GM23338 (cell line): Measurements from ENCODE around the gene RAMACL. TPM values are rescaled to one million over a fixed set of nuclear protein-coding genes. Genes with fewer than 3 reads are reported as not detected.

Source experiments
- ATAC-seq: fragments of 200-7000 bp; cut with Tn5 transposase; 3 replicates; pipeline ENCODE4 v1.9.1; 2020
- DNase-seq: peaks from one replicate; pipeline ENCODE4 v3.0.0-alpha.2; 2015; ENCODE audit warnings: low spot score
- H2AFZ ChIP-seq: fragments of 200-600 bp; sonication (generic); 2 replicates; pipeline ENCODE4 v1.8.0; 2016; ENCODE audit warnings: antibody characterized with exemption, mild to moderate bottlenecking, moderate library complexity
- H3F3A ChIP-seq: fragments of 200-600 bp; sonication (generic); replicated peaks from 2 replicates; pipeline ENCODE4 v1.8.0; 2017; ENCODE audit warnings: antibody characterized with exemption, mixed run types, low read depth
- H3K27ac ChIP-seq: fragments of 200-600 bp; sonication (generic); 2 replicates; pipeline ENCODE4 v1.6.1; 2016; ENCODE audit warnings: low read depth
- H3K27me3 ChIP-seq: fragments of 200-600 bp; sonication (generic); 2 replicates; pipeline ENCODE4 v1.8.0; 2016; ENCODE audit warnings: mild to moderate bottlenecking, mixed run types, moderate library complexity; ENCODE audit not compliant: insufficient read depth
- H3K36me3 ChIP-seq: fragments of 200-600 bp; sonication (generic); 2 replicates; pipeline ENCODE4 v1.8.0; 2016; ENCODE audit warnings: mild to moderate bottlenecking; ENCODE audit not compliant: insufficient read depth
- H3K4me1 ChIP-seq: fragments of 200-600 bp; sonication (generic); 2 replicates; pipeline ENCODE4 v1.8.0; 2016; ENCODE audit warnings: mild to moderate bottlenecking, moderate library complexity; ENCODE audit not compliant: insufficient read depth
- H3K4me2 ChIP-seq: fragments of 200-600 bp; sonication (generic); 2 replicates; pipeline ENCODE4 v1.7.1; 2017; ENCODE audit warnings: mixed run types
- H3K4me3 ChIP-seq: fragments of 200-600 bp; sonication (generic); 2 replicates; pipeline ENCODE4 v1.6.1; 2016; ENCODE audit warnings: mixed run types
- H3K79me2 ChIP-seq: fragments of 200-600 bp; sonication (generic); replicated peaks from 2 replicates; pipeline ENCODE4 v1.8.0; 2017; ENCODE audit warnings: mild to moderate bottlenecking; ENCODE audit not compliant: insufficient read depth
- H3K9me2 ChIP-seq: fragments of 200-600 bp; sonication (generic); 2 replicates; pipeline ENCODE4 v1.8.0; 2017; ENCODE audit not compliant: insufficient read depth
- H4K20me1 ChIP-seq: fragments of 200-600 bp; sonication (generic); replicated peaks from 2 replicates; pipeline ENCODE4 v1.8.0; 2017; ENCODE audit warnings: mild to moderate bottlenecking; ENCODE audit not compliant: insufficient read depth
- H3K27ac Mint-ChIP-seq: 2 replicates; pipeline ENCODE4 v1.8.0; 2020; ENCODE audit warnings: inconsistent platforms, mild to moderate bottlenecking, moderate library complexity, mixed read lengths
- H3K27me3 Mint-ChIP-seq: 3 replicates; pipeline ENCODE4 v1.8.0; 2022; ENCODE audit warnings: low read depth, mild to moderate bottlenecking, moderate library complexity, mixed read lengths, inconsistent platforms; ENCODE audit not compliant: insufficient read depth, poor library complexity
- H3K36me3 Mint-ChIP-seq: 3 replicates; pipeline ENCODE4 v1.8.0; 2021; ENCODE audit warnings: low read depth, mild to moderate bottlenecking, inconsistent platforms, moderate library complexity, mixed read lengths
- H3K4me1 Mint-ChIP-seq: 3 replicates; pipeline ENCODE4 v1.8.0; 2020; ENCODE audit warnings: mild to moderate bottlenecking, inconsistent platforms, mixed read lengths
- H3K4me3 Mint-ChIP-seq: 3 replicates; pipeline ENCODE4 v1.8.0; 2021; ENCODE audit warnings: moderate library complexity, mild to moderate bottlenecking, inconsistent platforms, mixed read lengths
- H3K9me3 Mint-ChIP-seq: 3 replicates; pipeline ENCODE4 v1.8.0; 2020; ENCODE audit warnings: moderate library complexity, mild to moderate bottlenecking, inconsistent platforms, mixed read lengths
- CREB1 ChIP-seq: fragments of 250-450 bp; sonication (Bioruptor Pico); IDR thresholded peaks from 2 replicates; pipeline ENCODE4 v1.5.0; 2020; ENCODE audit warnings: low read depth, mild to moderate bottlenecking, moderate library complexity
- CTCF ChIP-seq, 2 experiments: fragments of 200-600 bp in 1 of 2; sonication (generic) in 1 of 2; conservative IDR thresholded peaks; 2 replicates each; pipeline versions ENCODE4 v1.5.1 to v1.6.1; 2016 to 2017; ENCODE audit warnings: antibody characterized with exemption in 2 of 2, low read depth in 2 of 2, mild to moderate bottlenecking in 2 of 2, moderate library complexity in 1 of 2
- ETS1 ChIP-seq: IDR thresholded peaks from 2 replicates; pipeline ENCODE4 v1.6.1; 2016; ENCODE audit warnings: antibody characterized with exemption
- EZH2 ChIP-seq: fragments of 200-600 bp; sonication (generic); IDR thresholded peaks from one replicate; pipeline ENCODE4 v1.8.0; 2017; ENCODE audit warnings: antibody characterized with exemption, mild to moderate bottlenecking, low read depth; ENCODE audit not compliant: unreplicated experiment
- EZH2phosphoT487 ChIP-seq: fragments of 200-600 bp; sonication (generic); IDR thresholded peaks from one replicate; pipeline ENCODE4 v1.8.1; 2018; ENCODE audit warnings: antibody characterized with exemption; ENCODE audit not compliant: unreplicated experiment
- JUNB ChIP-seq: IDR thresholded peaks from one replicate; pipeline ENCODE4 v1.6.1; 2016; ENCODE audit warnings: antibody characterized with exemption; ENCODE audit not compliant: unreplicated experiment
- NANOG ChIP-seq: IDR thresholded peaks from 2 replicates; pipeline ENCODE4 v1.6.1; 2016; ENCODE audit warnings: antibody characterized with exemption, borderline replicate concordance
- POLR2AphosphoS5 ChIP-seq: IDR thresholded peaks from 2 replicates; pipeline ENCODE4 v1.6.1; 2016; ENCODE audit warnings: antibody characterized with exemption, low read depth
- REST ChIP-seq: IDR thresholded peaks from one replicate; pipeline ENCODE4 v1.6.1; 2018; ENCODE audit warnings: antibody characterized with exemption; ENCODE audit not compliant: unreplicated experiment
- STAT1 ChIP-seq: IDR thresholded peaks from one replicate; pipeline ENCODE4 v1.6.1; 2016; ENCODE audit warnings: antibody characterized with exemption; ENCODE audit not compliant: unreplicated experiment
- ZNF114 ChIP-seq: fragments of 250-450 bp; sonication (Bioruptor Pico); IDR thresholded peaks from 2 replicates; pipeline ENCODE4 v1.5.0; 2020; ENCODE audit warnings: mild to moderate bottlenecking, moderate library complexity
- ZNF331 ChIP-seq: fragments of 250-450 bp; sonication (Bioruptor Pico); IDR thresholded peaks from 2 replicates; pipeline ENCODE4 v1.5.0; 2020; ENCODE audit warnings: low read depth, mild to moderate bottlenecking, moderate library complexity
- ZNF462 ChIP-seq: fragments of 250-450 bp; sonication (Bioruptor Pico); IDR thresholded peaks from 2 replicates; pipeline ENCODE4 v1.5.0; 2020; ENCODE audit warnings: mild to moderate bottlenecking, moderate library complexity
- polyA plus RNA-seq: library from polyadenylated mRNA; unstranded; fragments of >200 nt; fragmentation: Nextera tagmentation; extraction: Ambion mirVana; gene quantifications from 2 replicates; pipeline ENCODE4 v1.2.1, GENCODE V29; 2016
- total RNA-seq: library from RNA; depleted of rRNA; stranded (reverse); fragments of >200 nt; shearing (Covaris generic); gene quantifications from 2 replicates; pipeline ENCODE4 v1.2.3, GENCODE V29; 2014

The RAMACL gene
- total and polyA plus RNA-seq, 2 experiments from 2014 or later, result 0.61 to 4.0 TPM

- H3K36me3 Mint-ChIP-seq, result peaks cover under 1% of the 10 kb centered on the region; the same call in 2 of the 3 replicates
- no peaks in the 10 kb centered on the region for H3K9me3 Mint-ChIP-seq
- no peak overlapping the region for H3K27ac ChIP-seq
- peaks cover 5% of the 10 kb centered on the region for H4K20me1 ChIP-seq
- no peaks in the 10 kb centered on the region for H3F3A ChIP-seq
- no peak for TF ChIP-seq STAT1
- no peak for TF ChIP-seq ZNF114 (CRISPR knock-in tag)
- TF ChIP-seq EZH2, result no peak
- no peak for TF ChIP-seq JUNB
- TF ChIP-seq EZH2phosphoT487, result no peak
- TF ChIP-seq ZNF331 (CRISPR knock-in tag), result no peak
- TF ChIP-seq NANOG, result no peak
- TF ChIP-seq ZNF462 (CRISPR knock-in tag), result no peak
- TF ChIP-seq CREB1, result no peak
- TF ChIP-seq REST, result no peak
- TF ChIP-seq CTCF (conservative IDR thresholded peaks at IDR 0.05; ENCODE audit: low read depth in 2 of 2), result no peak
- no peak for TF ChIP-seq POLR2AphosphoS5
- no peak for TF ChIP-seq ETS1
- DNase-seq, result no peak
- peaks cover 15% of the 10 kb centered on the region for H3K4me1 ChIP-seq
- no peak overlapping the region for H3K4me2 ChIP-seq
- peak overlapping the region; percentile 7; the same call in 1 of the 2 replicates for H3K27ac Mint-ChIP-seq
- no peaks in the 10 kb centered on the region for H3K36me3 ChIP-seq
- no peak overlapping the region for H3K4me3 ChIP-seq
- H3K9me2 ChIP-seq, result no peaks in the 10 kb centered on the region
- peaks cover 60% of the 10 kb centered on the region for H3K4me1 Mint-ChIP-seq
- ATAC-seq, result no peak
- no peaks in the 10 kb centered on the region for H3K27me3 ChIP-seq
- H3K4me3 Mint-ChIP-seq, result no peak overlapping the region
- H3K27me3 Mint-ChIP-seq, result peaks cover 9% of the 10 kb centered on the region
- no peak overlapping the region for H2AFZ ChIP-seq
- peaks cover 93% of the 10 kb centered on the region for H3K79me2 ChIP-seq
Measured at GRCh38 chr6:166612471-166612881, 26.0 kb upstream of the RAMACL start.
